Activated T-helper 17 cell treated with anti-CD3 and anti-CD28 coated beads, Interleukin-2, amount 50 U/mL, for 72 hours (primary cell): ENCODE measurements around the gene RNF187. TPM values are rescaled to one million over a fixed set of nuclear protein-coding genes. Genes with fewer than 3 reads are reported as not detected.

Source experiments
- ATAC-seq: fragments of 150-1000 bp; cut with Tn5 transposase; replicated peaks from 2 replicates; pipeline ENCODE4 v1.10.0; 2021; ENCODE audit warnings: mild to moderate bottlenecking, moderate library complexity
- H3K27ac Mint-ChIP-seq: one replicate; pipeline ENCODE4 v1.8.0; 2022; ENCODE audit warnings: mixed read lengths
- H3K27me3 Mint-ChIP-seq: one replicate; pipeline ENCODE4 v1.8.0; 2022; ENCODE audit warnings: mixed read lengths
- H3K36me3 Mint-ChIP-seq: one replicate; pipeline ENCODE4 v1.8.0; 2022; ENCODE audit warnings: low read depth, mild to moderate bottlenecking, mixed read lengths
- H3K4me1 Mint-ChIP-seq: one replicate; pipeline ENCODE4 v1.8.0; 2022; ENCODE audit warnings: mixed read lengths
- H3K4me3 Mint-ChIP-seq: one replicate; pipeline ENCODE4 v1.8.0; 2022; ENCODE audit warnings: mild to moderate bottlenecking, mixed read lengths
- H3K9me3 Mint-ChIP-seq: one replicate; pipeline ENCODE4 v1.8.0; 2022; ENCODE audit warnings: mixed read lengths
- total RNA-seq, 2 donors: library from RNA; stranded (reverse); gene quantifications; one replicate each; pipeline ENCODE4 v1.2.3, GENCODE V29; 2022

RNF187 gene
- total RNA-seq, 2 donors from 2014 or later = 92.7 to 111 TPM

- peaks cover 64% of the 10 kb centered on the region for H3K36me3 Mint-ChIP-seq
- no peaks in the 10 kb centered on the region for H3K27me3 Mint-ChIP-seq
- peaks cover 13% of the 10 kb centered on the region for H3K4me1 Mint-ChIP-seq
- no peaks in the 10 kb centered on the region for H3K9me3 Mint-ChIP-seq
- ATAC-seq = no peak
- H3K27ac Mint-ChIP-seq = peak overlapping the region; percentile 80
- H3K4me3 Mint-ChIP-seq = peak overlapping the region; percentile 85
Observed at GRCh38 chr1:228488818-228489674, 1.9 kb downstream of the RNF187 start.

- ATAC-seq = no peak
- Mint-ChIP-seq H3K9me3 (no peaks in the 10 kb centered on the region), H3K27ac (peak overlapping the region; percentile 80), H3K4me1 (peaks cover 13% of the 10 kb centered on the region), H3K36me3 (peaks cover 77% of the 10 kb centered on the region), H3K27me3 (no peaks in the 10 kb centered on the region), H3K4me3 (peak overlapping the region; percentile 85)
Observed at GRCh38 chr1:228490120-228491078, 3.2 kb downstream of the RNF187 start.

- Mint-ChIP-seq H3K9me3 (no peaks in the 10 kb centered on the region), H3K27me3 (no peaks in the 10 kb centered on the region), H3K36me3 (peaks cover 96% of the 10 kb centered on the region), H3K27ac (no peak overlapping the region), H3K4me3 (no peak overlapping the region), H3K4me1 (peaks cover 30% of the 10 kb centered on the region)
- no peak for ATAC-seq
Observed at GRCh38 chr1:228493141-228494043, 6.2 kb downstream of the RNF187 start.

- no peak overlapping the region for H3K27ac Mint-ChIP-seq
- ATAC-seq = no peak
- peaks cover 26% of the 10 kb centered on the region for H3K4me1 Mint-ChIP-seq
- no peak overlapping the region for H3K4me3 Mint-ChIP-seq
- no peaks in the 10 kb centered on the region for H3K27me3 Mint-ChIP-seq
- no peaks in the 10 kb centered on the region for H3K9me3 Mint-ChIP-seq
- H3K36me3 Mint-ChIP-seq = peaks cover 91% of the 10 kb centered on the region
Observed at GRCh38 chr1:228494044-228494353, 6.8 kb downstream of the RNF187 start.

- no peak overlapping the region for H3K4me3 Mint-ChIP-seq
- ATAC-seq = no peak
- H3K27me3 Mint-ChIP-seq = no peaks in the 10 kb centered on the region
- peaks cover 87% of the 10 kb centered on the region for H3K36me3 Mint-ChIP-seq
- peaks cover 26% of the 10 kb centered on the region for H3K4me1 Mint-ChIP-seq
- H3K9me3 Mint-ChIP-seq = no peaks in the 10 kb centered on the region
- H3K27ac Mint-ChIP-seq = no peak overlapping the region
Observed at GRCh38 chr1:228494391-228494790, 7.2 kb downstream of the RNF187 start.

GRCh38 chr1:228494970-228495853 lies 8.0 kb downstream of the RNF187 start:
- Mint-ChIP-seq H3K27me3 (no peaks in the 10 kb centered on the region), H3K4me1 (peaks cover 28% of the 10 kb centered on the region), H3K4me3 (no peak overlapping the region), H3K27ac (peak overlapping the region; percentile 9), H3K36me3 (peaks cover 79% of the 10 kb centered on the region), H3K9me3 (no peaks in the 10 kb centered on the region)
- ATAC-seq = no peak

- Mint-ChIP-seq H3K9me3 (no peaks in the 10 kb centered on the region), H3K27me3 (no peaks in the 10 kb centered on the region), H3K27ac (no peak overlapping the region), H3K4me1 (peaks cover 31% of the 10 kb centered on the region), H3K4me3 (no peak overlapping the region), H3K36me3 (peaks cover 70% of the 10 kb centered on the region)
- ATAC-seq = no peak
Observed at GRCh38 chr1:228496084-228496483, 8.9 kb downstream of the RNF187 start.

GRCh38 chr1:228496494-228496893 lies 9.3 kb downstream of the RNF187 start:
- Mint-ChIP-seq H3K27me3 (no peaks in the 10 kb centered on the region), H3K9me3 (no peaks in the 10 kb centered on the region), H3K27ac (no peak overlapping the region), H3K4me1 (peaks cover 34% of the 10 kb centered on the region), H3K4me3 (no peak overlapping the region), H3K36me3 (peaks cover 66% of the 10 kb centered on the region)
- ATAC-seq = no peak

GRCh38 chr1:228497206-228497605 lies 10.0 kb downstream of the RNF187 start:
- Mint-ChIP-seq H3K27ac (no peak overlapping the region), H3K4me3 (no peak overlapping the region), H3K4me1 (peaks cover 34% of the 10 kb centered on the region), H3K36me3 (peaks cover 59% of the 10 kb centered on the region), H3K27me3 (no peaks in the 10 kb centered on the region), H3K9me3 (no peaks in the 10 kb centered on the region)
- no peak for ATAC-seq

GRCh38 chr1:228497817-228498216 lies 10.6 kb downstream of the RNF187 start:
- no peak for ATAC-seq
- Mint-ChIP-seq H3K9me3 (no peaks in the 10 kb centered on the region), H3K36me3 (peaks cover 53% of the 10 kb centered on the region), H3K27ac (no peak overlapping the region), H3K4me3 (no peak overlapping the region), H3K4me1 (peaks cover 34% of the 10 kb centered on the region), H3K27me3 (no peaks in the 10 kb centered on the region)

- Mint-ChIP-seq H3K4me1 (peaks cover 31% of the 10 kb centered on the region), H3K27ac (no peak overlapping the region)
- ATAC-seq = no peak
Observed at GRCh38 chr1:228500143-228500734, 13.1 kb downstream of the RNF187 start.

GRCh38 chr1:228500901-228501871 lies 14.0 kb downstream of the RNF187 start:
- H3K36me3 Mint-ChIP-seq = peaks cover 19% of the 10 kb centered on the region
- H3K4me1 Mint-ChIP-seq = peaks cover 26% of the 10 kb centered on the region
- no peaks in the 10 kb centered on the region for H3K27me3 Mint-ChIP-seq
- ATAC-seq = peak; percentile 98
- no peak overlapping the region for H3K27ac Mint-ChIP-seq
- H3K4me3 Mint-ChIP-seq = peak overlapping the region; percentile 56
- no peaks in the 10 kb centered on the region for H3K9me3 Mint-ChIP-seq

More at GRCh38 chr1:228500143-228500734, 13.1 kb downstream of the RNF187 start:
- Mint-ChIP-seq H3K4me3 (peak overlapping the region; percentile 56), H3K27me3 (no peaks in the 10 kb centered on the region), H3K36me3 (peaks cover 29% of the 10 kb centered on the region), H3K9me3 (no peaks in the 10 kb centered on the region)
